PC-3 (cell line): ENCODE measurements around the gene SNRNP70. TPM values are rescaled to one million over a fixed set of nuclear protein-coding genes. Genes with fewer than 3 reads are reported as not detected.
A peak's percentile ranks its signal among the peaks of the same experiment; 100 is the strongest.

Experiments
- ATAC-seq: fragments of 200-7000 bp; cut with Tn5 transposase; 2 replicates; pipeline ENCODE4 v1.9.1; 2020; ENCODE audit warnings: mild to moderate bottlenecking, moderate library complexity
- BruUV-seq: library from RNA; stranded (reverse); fragments of 400-500 nt; replicated peaks from 2 replicates; lab custom pipeline; 2021; lab: Mats Ljungman, UMichigan
- CTCF ChIA-PET: fragments of 300-600 bp; sonication (Branson Sonifier 250); formaldehyde crosslinking; loops from one replicate; lab custom pipeline; 2022; ENCODE audit warnings: antibody characterized with exemption; lab: Charles Lee
- POLR2A ChIA-PET: fragments of 300-600 bp; sonication (Branson Sonifier 250); formaldehyde crosslinking; loops from one replicate; lab custom pipeline; 2022; ENCODE audit warnings: antibody characterized with exemption; ENCODE audit not compliant: unreplicated experiment; lab: Charles Lee
- DNase-seq: peaks from one replicate; pipeline ENCODE4 v3.0.0-alpha.2; 2015
- H2AFZ ChIP-seq: fragments of 300-600 bp; sonication (generic); 2 replicates; pipeline ENCODE4 v1.6.0; 2016; ENCODE audit warnings: antibody characterized with exemption, low read length
- H3F3A ChIP-seq: fragments of 300-600 bp; sonication (generic); one replicate; pipeline ENCODE4 v1.6.0; 2017; ENCODE audit warnings: antibody characterized with exemption, low read length, control low read depth, mild to moderate bottlenecking; ENCODE audit not compliant: unreplicated experiment
- H3K27ac ChIP-seq: fragments of 300-600 bp; sonication (generic); 2 replicates; pipeline ENCODE4 v1.5.1; 2016; ENCODE audit warnings: mild to moderate bottlenecking, low read length
- H3K27me3 ChIP-seq: fragments of 300-600 bp; sonication (generic); 2 replicates; pipeline ENCODE4 v1.6.1; 2016; ENCODE audit warnings: low read length, mixed read lengths
- H3K36me3 ChIP-seq: fragments of 300-600 bp; sonication (generic); 2 replicates; pipeline ENCODE4 v1.6.1; 2016; ENCODE audit warnings: low read depth, mixed run types, low read length, mixed read lengths
- H3K4me1 ChIP-seq: fragments of 300-600 bp; sonication (generic); 2 replicates; pipeline ENCODE4 v1.5.1; 2016; ENCODE audit warnings: low read length; ENCODE audit not compliant: insufficient read depth
- H3K4me2 ChIP-seq: fragments of 300-600 bp; sonication (generic); 2 replicates; pipeline ENCODE4 v1.6.0; 2016; ENCODE audit warnings: low read length
- H3K4me3 ChIP-seq: fragments of 300-600 bp; sonication (generic); 2 replicates; pipeline ENCODE4 v1.5.1; 2016; ENCODE audit warnings: mild to moderate bottlenecking, low read length, mixed read lengths
- H3K79me2 ChIP-seq: fragments of 300-600 bp; sonication (generic); 2 replicates; pipeline ENCODE4 v1.6.1; 2017; ENCODE audit warnings: low read length, mixed read lengths
- H3K9ac ChIP-seq: fragments of 300-600 bp; sonication (generic); 2 replicates; pipeline ENCODE4 v1.6.0; 2016; ENCODE audit warnings: mild to moderate bottlenecking, low read length
- H3K9me2 ChIP-seq: fragments of 300-600 bp; sonication (generic); replicated peaks from 2 replicates; pipeline ENCODE4 v1.6.1; 2016; ENCODE audit warnings: mixed run types, low read length, mixed read lengths
- H3K9me3 ChIP-seq: fragments of 300-600 bp; sonication (generic); 2 replicates; pipeline ENCODE4 v1.6.1; 2016; ENCODE audit warnings: low read length, mixed read lengths
- H4K20me1 ChIP-seq: fragments of 300-600 bp; sonication (generic); 2 replicates; pipeline ENCODE4 v1.6.1; 2016; ENCODE audit warnings: low read length, mixed read lengths
- CTCF ChIP-seq: fragments of 300-600 bp; sonication (generic); conservative IDR thresholded peaks from 2 replicates; pipeline ENCODE4 v1.5.1; 2017; ENCODE audit warnings: antibody characterized with exemption, low read depth, mild to moderate bottlenecking, low read length
- EZH2 ChIP-seq: fragments of 300-600 bp; sonication (generic); IDR thresholded peaks from one replicate; pipeline ENCODE4 v1.6.1; 2017; ENCODE audit warnings: antibody characterized with exemption, mild to moderate bottlenecking, low read length; ENCODE audit not compliant: unreplicated experiment
- EZH2phosphoT487 ChIP-seq: fragments of 300-600 bp; sonication (generic); IDR thresholded peaks from 2 replicates; pipeline ENCODE4 v1.6.1; 2018; ENCODE audit warnings: mild to moderate bottlenecking, antibody characterized with exemption, low read length, borderline replicate concordance
- intact Hi-C: fragments of 100-400 bp; cut with micrococcal nuclease; formaldehyde crosslinking; loops from 2 replicates; pipeline ENCODE4 v1.9.0; 2023
- total RNA-seq: library from RNA; depleted of rRNA; stranded (reverse); fragments of >200 nt; gene quantifications from 2 replicates; pipeline ENCODE4 v1.2.3, GENCODE V29; 2014

Gene SNRNP70
- total RNA-seq, 1 experiment from 2014 or later = 367 TPM

GRCh38 chr19:49057636-49058234, 27.5 kb upstream of the SNRNP70 start, which contains the start of gene CGB7:
TSS of gene CGB7 (minus strand) at chr19:49057749. CDS start at chr19:49055375, 2,374 bp downstream.
- H3K36me3 ChIP-seq = no peaks in the 10 kb centered on the region
- no peaks in the 10 kb centered on the region for H3K79me2 ChIP-seq
- peaks cover 4% of the 10 kb centered on the region; the same call in 1 of the 2 replicates for H3K4me1 ChIP-seq
- ATAC-seq = peak; percentile 75
- no peaks in the 10 kb centered on the region for H3K9me3 ChIP-seq
- peak within 1 kb of the TSS; percentile 96 for H3K4me2 ChIP-seq
- POLR2A ChIA-PET = interaction anchor here (1.0 kb wide), 1 partner anchor 64 kb away, joined by 4 read pairs; the partner anchor contains the start of genes GYS1 and RUVBL2
- CTCF ChIA-PET = interaction anchor here (0.5 to 0.9 kb wide), 2 partner anchors 16 to 86 kb away, joined by 3 read pairs; no protein-coding TSS in a partner anchor
- H3K27ac ChIP-seq = no peak within 1 kb of the TSS
- H3K27me3 ChIP-seq = no peaks in the 10 kb centered on the region
- H4K20me1 ChIP-seq = no peaks in the 10 kb centered on the region
- H2AFZ ChIP-seq = peak within 1 kb of the TSS; percentile 85
- peak within 1 kb of the TSS; percentile 71 for H3K4me3 ChIP-seq
- DNase-seq = peak; percentile 70
- intact Hi-C loops = no loop called here
- no peaks in the 10 kb centered on the region for H3F3A ChIP-seq
- H3K9ac ChIP-seq = 0 out of 2 replicates have a peak within 1 kb of the TSS, but pooled peaks have one; percentile 12
- no peak for TF ChIP-seq EZH2
- TF ChIP-seq EZH2phosphoT487 = no peak
- TF ChIP-seq CTCF = no peak
- no peaks in the 10 kb centered on the region for H3K9me2 ChIP-seq
- no TSS peak for BruUV-seq

GRCh38 chr19:49058562-49058961, 26.7 kb upstream of the SNRNP70 start:
- ChIA-PET CTCF (no interaction called here), POLR2A (no interaction called here)
- BruUV-seq = no TSS peak
- Histone ChIP-seq H3F3A (no peaks in the 10 kb centered on the region), H3K4me3 (no peak overlapping the region), H3K36me3 (no peaks in the 10 kb centered on the region), H3K4me1 (peaks cover 4% of the 10 kb centered on the region; the same call in 1 of the 2 replicates), H3K9me3 (no peaks in the 10 kb centered on the region), H4K20me1 (no peaks in the 10 kb centered on the region), H3K4me2 (no peak overlapping the region), H3K9me2 (no peaks in the 10 kb centered on the region), H2AFZ (no peak overlapping the region), H3K9ac (no peak overlapping the region), H3K27ac (no peak overlapping the region), H3K79me2 (no peaks in the 10 kb centered on the region), H3K27me3 (no peaks in the 10 kb centered on the region)
- DNase-seq (no peak), ATAC-seq (no peak)
- intact Hi-C loops = no loop called here
- no peak for TF ChIP-seq EZH2
- TF ChIP-seq CTCF = no peak
- no peak for TF ChIP-seq EZH2phosphoT487

- POLR2A ChIA-PET = no interaction called here
- intact Hi-C loops = no loop called here
- Histone ChIP-seq H3K4me3 (no peak overlapping the region), H3K9ac (no peak overlapping the region), H3K27ac (no peak overlapping the region), H3K9me3 (no peaks in the 10 kb centered on the region), H3K79me2 (no peaks in the 10 kb centered on the region), H4K20me1 (no peaks in the 10 kb centered on the region), H3K4me2 (no peak overlapping the region), H3K9me2 (no peaks in the 10 kb centered on the region), H3F3A (no peaks in the 10 kb centered on the region), H3K4me1 (peaks cover 4% of the 10 kb centered on the region; the same call in 1 of the 2 replicates), H2AFZ (no peak overlapping the region), H3K36me3 (no peaks in the 10 kb centered on the region), H3K27me3 (no peaks in the 10 kb centered on the region)
- BruUV-seq = no TSS peak
- TF ChIP-seq EZH2 = no peak
- no peak for TF ChIP-seq EZH2phosphoT487
- TF ChIP-seq CTCF = no peak
- ATAC-seq (no peak), DNase-seq (no peak)
- CTCF ChIA-PET = no interaction called here
Measured at GRCh38 chr19:49059053-49059452, 26.2 kb upstream of the SNRNP70 start.
